Spinal cord (tissue), 10 donors: Measurements from ENCODE around the gene CEP295NL. TPM values are rescaled to one million over a fixed set of nuclear protein-coding genes. Genes with fewer than 3 reads are reported as not detected.
A peak's percentile ranks its signal among the peaks of the same experiment; 100 is the strongest.
"Not testable (repeated sequence)": the region's sequence is repeated elsewhere in the genome, so short reads cannot be mapped to it uniquely, and the experiment has no call there.

Experiments
- DNase-seq, 6 donors: peaks; one replicate each; pipeline versions ENCODE4 v3.0.0 to v3.0.0-alpha.2; 2013 to 2015; ENCODE audit warnings: low spot score in 6 of 6, low read depth in 4 of 6
- H3K27ac ChIP-seq: one replicate; pipeline ENCODE4 v1.5.1; 2013; ENCODE audit warnings: low read depth, low read length, control low read depth
- H3K27me3 ChIP-seq: one replicate; pipeline ENCODE4 v1.6.1; 2013; ENCODE audit warnings: low read length; ENCODE audit not compliant: control insufficient read depth, insufficient read depth
- H3K36me3 ChIP-seq: one replicate; pipeline ENCODE4 v1.6.1; 2013; ENCODE audit warnings: low read length; ENCODE audit not compliant: control insufficient read depth, insufficient read depth
- H3K4me1 ChIP-seq: one replicate; pipeline ENCODE4 v1.6.1; 2013; ENCODE audit warnings: low read length; ENCODE audit not compliant: control insufficient read depth, insufficient read depth
- H3K4me3 ChIP-seq: one replicate; pipeline ENCODE4 v1.5.1; 2013; ENCODE audit warnings: low read depth, low read length, control low read depth
- H3K9me3 ChIP-seq: one replicate; pipeline ENCODE4 v1.6.1; 2013; ENCODE audit warnings: low read length; ENCODE audit not compliant: control insufficient read depth, insufficient read depth
- WGBS: methylation state at CpG from one replicate; pipeline ENCODE4 v1.1.5; 2013; ENCODE audit warnings: missing lambda C conversion rate; ENCODE audit not compliant: insufficient coverage; 5-methylcytosine and 5-hydroxymethylcytosine counted together
- polyA plus RNA-seq, 2 donors: library from polyadenylated mRNA; unstranded; fragments of 120-200 nt; gene quantifications; one replicate each; pipeline ENCODE4 v1.2.1, GENCODE V29; 2013; ENCODE audit not compliant: insufficient read length in 2 of 2
- total RNA-seq, 2 donors: library from RNA; depleted of rRNA in 1 of 2; stranded (reverse); fragments of 120-200 nt in 1 of 2; fragments of >200 nt in 1 of 2; gene quantifications; one replicate each; pipeline versions ENCODE4 v1.2.3 to v1.2.4, GENCODE V29; 2013 to 2014
- donor health status: healthy.

Gene CEP295NL
- total and polyA plus RNA-seq, 4 donors = 0.27 to 3.3 (median 3.1) TPM

GRCh38 chr17:78892062-78892456, 10.9 kb downstream of the CEP295NL start:
- Histone ChIP-seq H3K4me3 (no peak overlapping the region), H3K27me3 (no peaks in the 10 kb centered on the region), H3K9me3 (no peaks in the 10 kb centered on the region), H3K27ac (peak overlapping the region; percentile 57), H3K4me1 (peaks cover 72% of the 10 kb centered on the region), H3K36me3 (peaks cover 29% of the 10 kb centered on the region)
- WGBS = 65% methylated on average over 13 of the region's 14 CpGs
- DNase-seq = peak in 1 of 6 donors; percentile 15

- H3K4me3 ChIP-seq = no peak overlapping the region
- H3K36me3 ChIP-seq = peaks cover 29% of the 10 kb centered on the region
- DNase-seq = no peak
- no peaks in the 10 kb centered on the region for H3K27me3 ChIP-seq
- H3K4me1 ChIP-seq = peaks cover 72% of the 10 kb centered on the region
- H3K27ac ChIP-seq = peak overlapping the region; percentile 33
- H3K9me3 ChIP-seq = no peaks in the 10 kb centered on the region
- 81% methylated on average over 20 of the region's 21 CpGs for WGBS
Measured at GRCh38 chr17:78891406-78892061, 11.5 kb downstream of the CEP295NL start.

GRCh38 chr17:78890498-78890897, 12.5 kb downstream of the CEP295NL start:
- no peaks in the 10 kb centered on the region for H3K27me3 ChIP-seq
- H3K4me1 ChIP-seq = peaks cover 72% of the 10 kb centered on the region
- DNase-seq = peak in 1 of 6 donors; percentile 86
- H3K4me3 ChIP-seq = no peak overlapping the region
- WGBS = 74% methylated on average over 16 of the region's 16 CpGs
- H3K27ac ChIP-seq = peak overlapping the region; percentile 33
- no peaks in the 10 kb centered on the region for H3K9me3 ChIP-seq
- peaks cover 35% of the 10 kb centered on the region for H3K36me3 ChIP-seq

DNA sequence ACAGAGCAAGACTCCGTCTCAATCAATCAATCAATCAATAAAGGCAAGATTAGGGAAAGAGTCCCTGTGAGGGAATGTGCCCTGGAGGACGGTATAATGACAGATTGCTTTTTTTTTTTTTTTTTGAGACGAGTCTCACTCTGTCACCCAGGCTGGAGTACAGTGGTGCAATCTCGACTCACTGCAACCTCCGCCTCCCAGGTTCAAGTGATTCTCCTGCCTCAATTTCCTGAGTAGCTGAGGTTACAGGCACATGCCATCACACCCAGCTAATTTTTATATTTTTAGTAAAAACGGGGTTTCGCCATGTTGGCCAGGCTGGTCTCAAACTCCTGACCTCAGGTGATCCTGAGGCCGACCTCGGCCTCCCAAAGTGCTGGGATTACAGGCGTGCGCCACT, 12.9 kb downstream of the CEP295NL start:
- not testable (repeated sequence) for DNase-seq, H3K4me3 ChIP-seq, H3K27ac ChIP-seq, H3K9me3 ChIP-seq, H3K27me3 ChIP-seq
- peaks cover 39% of the 10 kb centered on the region for H3K36me3 ChIP-seq
- WGBS = 76% methylated on average over 6 of the region's 11 CpGs
- peaks cover 75% of the 10 kb centered on the region for H3K4me1 ChIP-seq

DNA sequence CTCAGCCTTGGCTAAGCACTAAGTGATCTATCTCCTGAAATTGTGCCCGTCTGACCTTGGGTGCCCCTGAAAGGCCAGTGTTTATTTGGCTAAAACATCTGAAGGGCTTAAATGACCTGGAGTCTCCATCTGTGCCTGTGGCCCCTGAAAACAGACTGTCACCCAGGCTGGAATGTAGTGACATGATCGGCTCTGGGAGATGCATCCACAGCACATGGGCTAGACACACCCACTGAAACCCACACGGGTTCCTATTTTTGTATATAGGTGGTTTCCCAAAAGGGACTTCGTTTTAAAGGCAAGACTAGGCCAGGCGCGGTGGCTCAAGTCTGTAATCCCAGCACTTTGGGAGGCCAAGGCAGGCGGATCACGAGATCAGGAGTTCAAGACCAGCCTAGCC, 13.5 kb downstream of the CEP295NL start:
- 78% methylated on average over 6 of the region's 8 CpGs for WGBS
- no peak for DNase-seq
- Histone ChIP-seq H3K9me3 (no peaks in the 10 kb centered on the region), H3K4me1 (peaks cover 80% of the 10 kb centered on the region), H3K36me3 (peaks cover 43% of the 10 kb centered on the region), H3K27ac (no peak overlapping the region), H3K27me3 (no peaks in the 10 kb centered on the region), H3K4me3 (no peak overlapping the region)

DNA sequence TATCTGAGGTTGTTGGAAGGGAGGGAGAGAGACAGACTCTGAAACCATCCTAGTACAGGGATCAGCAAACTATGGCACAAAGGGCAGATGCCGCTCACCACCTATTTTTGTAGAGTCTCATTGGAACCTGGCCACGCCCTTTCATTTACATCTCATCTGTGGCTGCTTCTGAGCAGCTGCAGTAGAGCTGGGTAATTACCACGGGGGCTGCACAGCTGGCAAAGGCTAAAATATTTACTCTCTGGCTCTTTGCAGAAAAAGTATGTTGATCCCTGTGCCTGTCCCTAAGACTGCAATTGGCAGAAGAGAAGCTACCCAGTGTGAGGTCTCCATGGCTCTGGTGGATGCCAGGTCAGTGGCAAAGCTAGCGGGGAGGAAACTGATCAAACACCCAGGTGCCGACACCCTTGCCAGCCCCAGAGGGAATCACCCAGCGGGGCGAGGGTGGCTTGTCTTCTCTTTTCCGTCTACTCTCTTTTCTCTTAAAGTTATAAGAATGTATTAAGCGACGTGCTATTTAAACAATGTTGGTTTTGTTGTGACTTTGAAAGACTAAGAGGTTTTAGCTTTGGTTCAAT, 14.0 kb downstream of the CEP295NL start:
- DNase-seq = no peak
- WGBS = 72% methylated on average over 3 of the region's 10 CpGs
- Histone ChIP-seq H3K4me3 (no peak overlapping the region), H3K27me3 (no peaks in the 10 kb centered on the region), H3K27ac (no peak overlapping the region), H3K9me3 (no peaks in the 10 kb centered on the region), H3K36me3 (peaks cover 46% of the 10 kb centered on the region), H3K4me1 (peaks cover 83% of the 10 kb centered on the region)

DNA sequence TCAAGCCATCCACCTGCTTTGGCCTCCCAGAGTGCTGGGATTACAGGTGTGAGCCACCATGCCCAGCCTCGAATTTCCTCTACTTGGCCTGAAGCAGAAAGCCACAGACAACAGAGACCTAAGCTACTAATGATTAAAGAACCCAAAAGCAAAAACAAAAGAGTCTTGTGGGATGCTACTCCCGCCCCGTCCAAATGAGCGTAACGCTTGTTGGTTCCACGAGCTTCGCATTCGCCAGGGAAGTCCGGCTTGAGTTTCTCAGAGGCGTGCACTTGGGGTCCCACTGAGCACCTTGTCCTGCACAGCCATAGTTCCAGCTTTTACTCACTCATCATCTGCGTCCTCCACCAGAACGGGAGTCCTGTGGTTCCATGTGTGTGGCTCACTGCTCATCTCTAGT, 16.0 kb downstream of the CEP295NL start:
- Histone ChIP-seq H3K27ac (peak overlapping the region; percentile 15), H3K4me3 (no peak overlapping the region), H3K4me1 (peaks cover 83% of the 10 kb centered on the region), H3K36me3 (peaks cover 46% of the 10 kb centered on the region), H3K9me3 (no peaks in the 10 kb centered on the region), H3K27me3 (no peaks in the 10 kb centered on the region)
- DNase-seq = no peak
- WGBS = 80% methylated on average over 9 of the region's 12 CpGs

GRCh38 chr17:78885956-78886355, 17.0 kb downstream of the CEP295NL start:
- Histone ChIP-seq H3K4me3 (no peak overlapping the region), H3K27me3 (no peaks in the 10 kb centered on the region), H3K4me1 (peaks cover 78% of the 10 kb centered on the region), H3K27ac (peak overlapping the region; percentile 99), H3K9me3 (no peaks in the 10 kb centered on the region), H3K36me3 (peaks cover 40% of the 10 kb centered on the region)
- no peak for DNase-seq
- 94% methylated on average over 8 of the region's 8 CpGs for WGBS

DNA sequence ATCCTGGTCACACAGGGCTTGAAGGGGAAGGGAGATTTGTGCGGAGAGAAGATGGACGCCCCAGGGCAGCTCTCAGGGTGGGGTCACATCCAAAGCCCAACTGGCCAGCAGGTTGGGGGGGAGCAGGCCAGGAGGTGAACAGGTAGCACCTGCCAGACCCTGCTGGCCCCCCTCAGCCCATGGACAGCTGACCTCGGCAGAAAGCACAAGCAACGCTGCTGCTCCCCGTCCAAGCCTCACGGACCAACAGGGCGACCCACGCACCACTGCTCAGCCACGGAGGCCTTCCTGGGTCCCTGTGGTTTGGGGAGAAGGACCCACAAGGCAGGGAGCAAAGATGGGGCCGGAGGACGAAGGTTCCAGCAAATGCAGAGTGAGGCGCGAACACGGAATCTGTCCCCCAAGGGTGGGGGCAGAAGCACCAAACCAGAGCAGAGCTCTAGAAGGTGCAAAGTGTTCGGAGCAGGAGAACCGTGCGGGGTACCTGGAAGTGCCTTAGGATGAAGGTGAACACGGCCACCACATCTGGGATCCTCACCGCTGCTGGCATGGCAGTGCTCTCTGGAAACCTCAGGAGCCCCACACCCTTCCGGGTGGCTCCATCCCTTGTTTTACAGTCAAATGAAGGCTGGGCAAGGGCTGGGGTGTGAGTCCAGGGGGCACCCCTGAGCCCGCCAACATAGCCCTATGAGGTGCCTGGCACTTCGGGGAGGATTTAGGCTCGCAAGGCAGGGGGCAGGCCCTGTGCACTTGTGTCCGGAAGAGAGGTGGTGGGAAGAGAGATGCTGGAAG, 17.9 kb downstream of the CEP295NL start:
- 88% methylated on average over 24 of the region's 24 CpGs for WGBS
- H3K9me3 ChIP-seq = no peaks in the 10 kb centered on the region
- H3K4me3 ChIP-seq = no peak overlapping the region
- no peaks in the 10 kb centered on the region for H3K27me3 ChIP-seq
- H3K27ac ChIP-seq = peak overlapping the region; percentile 99
- peaks cover 40% of the 10 kb centered on the region for H3K36me3 ChIP-seq
- H3K4me1 ChIP-seq = peaks cover 77% of the 10 kb centered on the region
- DNase-seq = no peak
